Ramos (cell line): ENCODE measurements around the gene CENPS.
"Not testable (repeated sequence)": the region's sequence is repeated elsewhere in the genome, so short reads cannot be mapped to it uniquely, and the experiment has no call there.

Experiments
- in situ Hi-C: fragments of 300-500 bp; cut with MboI; formaldehyde crosslinking; loops from one replicate; pipeline ENCODE4 v1.14.3; 2022; ENCODE audit warnings: low sequenced_read_pairs; ENCODE audit not compliant: unreplicated experiment

CENPS gene

GRCh38 chr1:10446790-10447422, 16.7 kb downstream of the CENPS start:
- in situ Hi-C loops = no loop called here

- in situ Hi-C loops = no loop called here
Measured at GRCh38 chr1:10449751-10450150, 19.5 kb downstream of the CENPS start, which contains the start of gene CORT. Gene CORT (plus strand): TSS chr1:10450031. CDS start chr1:10450224, 193 bp downstream.

- in situ Hi-C loops = no loop called here
Measured at GRCh38 chr1:10450156-10450814, 20.1 kb downstream of the CENPS start.

GRCh38 chr1:10450836-10451235, 20.6 kb downstream of the CENPS start:
- in situ Hi-C loops = no loop called here

GRCh38 chr1:10451287-10451686, 21.1 kb downstream of the CENPS start:
- in situ Hi-C loops = no loop called here

GRCh38 chr1:10456048-10456447, 25.8 kb downstream of the CENPS start:
- in situ Hi-C loops = no loop called here

- in situ Hi-C loops = no loop called here
Measured at GRCh38 chr1:10456661-10457060, 26.4 kb downstream of the CENPS start.

GRCh38 chr1:10457462-10457861, 27.2 kb downstream of the CENPS start:
- in situ Hi-C loops = not testable (repeated sequence)

- in situ Hi-C loops = no loop called here
Measured at GRCh38 chr1:10457875-10458274, 27.6 kb downstream of the CENPS start.

- in situ Hi-C loops = no loop called here
Measured at GRCh38 chr1:10459184-10459583, 29.0 kb downstream of the CENPS start.

GRCh38 chr1:10467078-10467477, 36.8 kb downstream of the CENPS start:
- in situ Hi-C loops = no loop called here

GRCh38 chr1:10470043-10470442, 39.8 kb downstream of the CENPS start:
- in situ Hi-C loops = no loop called here

- in situ Hi-C loops = no loop called here
Measured at GRCh38 chr1:10471411-10472219, 41.4 kb downstream of the CENPS start.

- in situ Hi-C loops = no loop called here
Measured at GRCh38 chr1:10472220-10473144, 42.2 kb downstream of the CENPS start, which contains the start of gene DFFA. Gene DFFA (minus strand): TSS chr1:10472529. CDS start chr1:10472458, 71 bp downstream.

- in situ Hi-C loops = no loop called here
Measured at GRCh38 chr1:10473145-10473765, 43.0 kb downstream of the CENPS start.

- in situ Hi-C loops = not testable (repeated sequence)
Measured at GRCh38 chr1:10474309-10474612, 44.0 kb downstream of the CENPS start.

- in situ Hi-C loops = no loop called here
Measured at GRCh38 chr1:10474613-10475507, 44.6 kb downstream of the CENPS start, which contains the start of gene PEX14. Gene PEX14 (plus strand): TSS chr1:10474950. CDS start chr1:10474967, 17 bp downstream.

- in situ Hi-C loops = no loop called here
Measured at GRCh38 chr1:10475510-10475909, 45.3 kb downstream of the CENPS start.

- in situ Hi-C loops = no loop called here
Measured at GRCh38 chr1:10479296-10479695, 49.1 kb downstream of the CENPS start.
